GM12878 (cell line): Measurements from ENCODE around the gene CCDC91. TPM values are rescaled to one million over a fixed set of nuclear protein-coding genes. Genes with fewer than 3 reads are reported as not detected.

Source experiments
- ATAC-seq: fragments of 200-7000 bp; cut with Tn5 transposase; 3 replicates; pipeline ENCODE4 v1.9.1; 2020; ENCODE audit warnings: mild to moderate bottlenecking, moderate library complexity
- BruUV-seq: library from RNA; stranded (reverse); fragments of 400-500 nt; replicated peaks from 2 replicates; lab custom pipeline; 2021; lab: Mats Ljungman, UMichigan
- CTCF ChIA-PET: fragments of 300-600 bp; sonication (Branson Sonifier 250); formaldehyde crosslinking; extraction: SDS; loops from one replicate; lab custom pipeline; 2021; ENCODE audit warnings: inconsistent platforms; lab: Yijun Ruan, JAX
- POLR2A ChIA-PET: fragments of 350-600 bp; formaldehyde crosslinking; extraction: SDS; loops from one replicate; lab custom pipeline; 2021; ENCODE audit warnings: inconsistent platforms; lab: Charles Lee
- RAD21 ChIA-PET: fragments of 300-600 bp; sonication (Branson Sonifier 250); formaldehyde crosslinking; loops from one replicate; lab custom pipeline; 2023; ENCODE audit warnings: antibody characterized with exemption; ENCODE audit not compliant: unreplicated experiment; lab: Charles Lee
- SMC1A ChIA-PET: fragments of 300-600 bp; sonication (Branson Sonifier 250); formaldehyde crosslinking; loops from one replicate; lab custom pipeline; 2023; ENCODE audit not compliant: unreplicated experiment, uncharacterized antibody; lab: Charles Lee
- DNase-seq: peaks from one replicate; pipeline ENCODE4 v3.0.0-alpha.2; 2011; ENCODE audit warnings: low read depth, low spot score
- FAIRE-seq: peaks from 3 replicates; lab custom pipeline; 2011; peaks lifted over from hg19 to GRCh38; lab: Jason Lieb, UNC
- H2AFZ ChIP-seq: 2 replicates; pipeline ENCODE4 v1.6.0; 2011; ENCODE audit warnings: low read depth, low read length, control low read depth; ENCODE audit not compliant: control insufficient read depth
- H3K27ac ChIP-seq: 2 replicates; pipeline ENCODE4 v1.5.1; 2011; ENCODE audit warnings: control low read depth; ENCODE audit not compliant: control insufficient read depth, insufficient read depth
- H3K27me3 ChIP-seq, 2 experiments: replicated peaks in 1 of 2; 2 replicates each; pipeline versions ENCODE4 v1.6.0 to v1.6.1; 2011; ENCODE audit warnings: low read length in 1 of 2; ENCODE audit not compliant: control insufficient read depth in 2 of 2, insufficient read depth in 2 of 2
- H3K36me3 ChIP-seq, 2 experiments: 2 replicates each; pipeline ENCODE4 v1.5.1; 2011; ENCODE audit warnings: low read length in 1 of 2; ENCODE audit not compliant: control insufficient read depth in 2 of 2, insufficient read depth in 2 of 2
- H3K4me1 ChIP-seq: 2 replicates; pipeline ENCODE4 v1.6.1; 2011; ENCODE audit warnings: mild to moderate bottlenecking, low read length, moderate library complexity, mixed read lengths; ENCODE audit not compliant: control insufficient read depth, insufficient read depth
- H3K4me2 ChIP-seq: 2 replicates; pipeline ENCODE4 v1.6.0; 2011; ENCODE audit warnings: control low read depth; ENCODE audit not compliant: control insufficient read depth, insufficient read depth
- H3K4me3 ChIP-seq: fragments of 200-600 bp; sonication (generic); 2 replicates; pipeline ENCODE4 v1.5.1; 2016
- H3K79me2 ChIP-seq: 2 replicates; pipeline ENCODE4 v1.6.0; 2011; ENCODE audit warnings: low read length; ENCODE audit not compliant: control insufficient read depth, insufficient read depth
- H3K9ac ChIP-seq: 2 replicates; pipeline ENCODE4 v1.8.0; 2011; ENCODE audit warnings: low read length, control low read depth, mixed read lengths; ENCODE audit not compliant: control insufficient read depth, insufficient read depth
- H3K9me3 ChIP-seq: replicated peaks from 3 replicates; pipeline ENCODE4 v1.5.1; 2011; ENCODE audit warnings: mild to moderate bottlenecking, low read length; ENCODE audit not compliant: control insufficient read depth, insufficient read depth
- H4K20me1 ChIP-seq: 2 replicates; pipeline ENCODE4 v1.6.0; 2011; ENCODE audit not compliant: control insufficient read depth, insufficient read depth
- ATF3 ChIP-seq: IDR thresholded peaks from 2 replicates; pipeline ENCODE4 v1.6.1; 2011; ENCODE audit warnings: low read depth, mild to moderate bottlenecking, low read length, moderate library complexity, borderline replicate concordance; ENCODE audit errors: extremely low read depth
- BHLHE40 ChIP-seq, 2 experiments: fragments of 450-650 bp in 1 of 2; IDR thresholded peaks; 2 replicates each; pipeline ENCODE4 v1.6.1; 2011 to 2017; ENCODE audit warnings: low read depth in 2 of 2, borderline replicate concordance in 1 of 2, improper control_type of control experiment in 1 of 2, low read length in 1 of 2, mild to moderate bottlenecking in 1 of 2
- DPF2 ChIP-seq: fragments of 450-650 bp; IDR thresholded peaks from 2 replicates; pipeline ENCODE4 v1.6.1; 2017; ENCODE audit warnings: mild to moderate bottlenecking
- EED ChIP-seq: sonication (generic); IDR thresholded peaks from 2 replicates; pipeline ENCODE4 v1.6.1; 2016; ENCODE audit warnings: antibody characterized with exemption, low read depth
- FOS ChIP-seq: IDR thresholded peaks from 3 replicates; pipeline ENCODE4 v1.6.1; 2011; ENCODE audit warnings: borderline replicate concordance; ENCODE audit not compliant: insufficient read length; ENCODE audit errors: extremely low read depth
- IKZF1 ChIP-seq: fragments of 450-650 bp; conservative IDR thresholded peaks from 2 replicates; pipeline ENCODE4 v1.6.1; 2017; ENCODE audit warnings: antibody characterized with exemption, mild to moderate bottlenecking
- JUNB ChIP-seq: IDR thresholded peaks from 2 replicates; pipeline ENCODE4 v1.6.1; 2016; ENCODE audit warnings: antibody characterized with exemption, mild to moderate bottlenecking
- KAT2A ChIP-seq: conservative IDR thresholded peaks from 2 replicates; pipeline ENCODE4 v1.6.1; 2011; ENCODE audit warnings: low read depth, low read length; ENCODE audit not compliant: control insufficient read depth
- MYC ChIP-seq: IDR thresholded peaks from 2 replicates; pipeline ENCODE4 v1.6.1; 2011; ENCODE audit warnings: mild to moderate bottlenecking, low read length, moderate library complexity, inconsistent platforms; ENCODE audit not compliant: insufficient read depth, insufficient replicate concordance, insufficient read length, severe bottlenecking
- NBN ChIP-seq: fragments of 450-650 bp; IDR thresholded peaks from 2 replicates; pipeline ENCODE4 v1.6.1; 2016
- PAX8 ChIP-seq: fragments of 450-650 bp; IDR thresholded peaks from 2 replicates; pipeline ENCODE4 v1.6.1; 2017; ENCODE audit warnings: mild to moderate bottlenecking, moderate library complexity
- PKNOX1 ChIP-seq: fragments of 450-650 bp; IDR thresholded peaks from 2 replicates; pipeline ENCODE4 v1.6.1; 2016; ENCODE audit warnings: mild to moderate bottlenecking
- RFX5 ChIP-seq: IDR thresholded peaks from 2 replicates; pipeline ENCODE4 v1.6.1; 2011; ENCODE audit warnings: low read depth, low read length, improper control_type of control experiment
- SIN3A ChIP-seq: IDR thresholded peaks from 2 replicates; pipeline ENCODE4 v1.6.1; 2012; ENCODE audit warnings: low read depth, low read length, improper control_type of control experiment
- TARDBP ChIP-seq: IDR thresholded peaks from 2 replicates; pipeline ENCODE4 v1.6.1; 2016; ENCODE audit warnings: borderline replicate concordance
- USF1 ChIP-seq: IDR thresholded peaks from 2 replicates; pipeline ENCODE4 v1.6.1; 2011; ENCODE audit warnings: borderline replicate concordance, low read depth, mild to moderate bottlenecking, moderate library complexity, mixed read lengths, low read length; ENCODE audit not compliant: insufficient read depth; ENCODE audit errors: extremely low read length
- WRNIP1 ChIP-seq: IDR thresholded peaks from 2 replicates; pipeline ENCODE4 v1.6.1; 2011; ENCODE audit warnings: low read depth, low read length, improper control_type of control experiment, borderline replicate concordance
- ZBED1 ChIP-seq: IDR thresholded peaks from 2 replicates; pipeline ENCODE4 v1.6.1; 2016; ENCODE audit warnings: borderline replicate concordance
- ZBTB40 ChIP-seq: fragments of 450-650 bp; IDR thresholded peaks from 2 replicates; pipeline ENCODE4 v1.6.1; 2016; ENCODE audit warnings: mild to moderate bottlenecking, moderate library complexity, borderline replicate concordance
- ZZZ3 ChIP-seq: IDR thresholded peaks from 2 replicates; pipeline ENCODE4 v1.6.1; 2011; ENCODE audit warnings: low read depth; ENCODE audit not compliant: control insufficient read depth, insufficient read length
- WGBS: methylation state at CpG from one replicate; pipeline ENCODE4 v1.1.6; 2016; ENCODE audit warnings: low lambda C conversion rate; ENCODE audit not compliant: insufficient replicate concordance, insufficient coverage; ENCODE audit errors: missing lambda C conversion rate; 5-methylcytosine and 5-hydroxymethylcytosine counted together
- in situ Hi-C: fragments of 300-500 bp; cut with MboI; formaldehyde crosslinking; loops from 9 replicates; pipeline ENCODE4 v1.14.3; 2018; ENCODE audit warnings: mixed read lengths
- intact Hi-C: fragments of 100-400 bp; cut with micrococcal nuclease; formaldehyde crosslinking; loops from one replicate; pipeline ENCODE4 v1.14.2; 2022; ENCODE audit not compliant: unreplicated experiment
- polyA plus RNA-seq, 11 experiments: library from polyadenylated mRNA; depleted of rRNA in 4 of 11; unstranded in 6 of 11; stranded (reverse) in 5 of 11; fragments of >200 nt; fragmentation: Nextera tagmentation in 4 of 11; fragmentation: Illumina TruSeq in 1 of 11; extraction: Ambion mirVana in 4 of 11; extraction: Trizol in 1 of 11; gene quantifications; 1 replicate in 1 of 11; 2 replicates in 10 of 11; pipeline versions ENCODE4 v1.2.1 to v1.2.3, GENCODE V29; 2011 to 2016; ENCODE audit warnings: inconsistent platforms in 2 of 11, missing spikeins in 2 of 11, low read depth in 1 of 11
- total RNA-seq, 4 experiments: library from RNA; depleted of rRNA in 3 of 4; stranded (reverse); fragments of >200 nt in 3 of 4; fragmentation: Illumina TruSeq in 1 of 4; extraction: Trizol in 1 of 4; gene quantifications; 2 replicates each; pipeline versions ENCODE4 v1.2.1 to v1.2.3, GENCODE V29; 2013 to 2021

Gene CCDC91
- total and polyA plus RNA-seq, 10 of the 15 experiments (the other 5 are each of a cell fraction or from before 2014, with no cell fraction given) = 6.1 to 24.9 (median 16.5) TPM

- in situ Hi-C loops (no loop called here), intact Hi-C loops (no loop called here)
- POLR2A ChIA-PET = no interaction called here
- CTCF ChIA-PET = no interaction called here
- WGBS = 98% methylated on average over 2 of the region's 2 CpGs
- H3K27ac ChIP-seq = no peak overlapping the region
- no peaks in the 10 kb centered on the region for H3K79me2 ChIP-seq
- H3K27me3 ChIP-seq = no peaks in the 10 kb centered on the region
- H3K4me2 ChIP-seq = no peak overlapping the region
- DNase-seq (no peak), FAIRE-seq (no peak), ATAC-seq (no peak)
- H3K4me1 ChIP-seq = no peaks in the 10 kb centered on the region
- no peaks in the 10 kb centered on the region for H4K20me1 ChIP-seq
- RAD21 ChIA-PET = no interaction called here
- no peak for TF ChIP-seq ATF3
- TF ChIP-seq FOS = no peak
- no peak for TF ChIP-seq ZBTB40
- TF ChIP-seq BHLHE40 (IDR thresholded peaks at IDR 0.05; ENCODE audit: borderline replicate concordance in 1 of 2, low read depth in 2 of 2, low read length in 1 of 2) = no peak
- no peak for TF ChIP-seq ZZZ3
- TF ChIP-seq USF1 = no peak
- no peak for TF ChIP-seq NBN
- no peak for TF ChIP-seq MYC
- TF ChIP-seq TARDBP = no peak
- no peak for TF ChIP-seq ZBED1
- TF ChIP-seq PAX8 = no peak
- TF ChIP-seq SIN3A = no peak
- TF ChIP-seq DPF2 = no peak
- TF ChIP-seq WRNIP1 = no peak
- TF ChIP-seq JUNB = no peak
- no peak for TF ChIP-seq IKZF1
- TF ChIP-seq PKNOX1 = no peak
- no peak for TF ChIP-seq EED
- TF ChIP-seq RFX5 = no peak
- no peak for TF ChIP-seq KAT2A
- SMC1A ChIA-PET = no interaction called here
- no peak overlapping the region for H3K9ac ChIP-seq
- H3K4me3 ChIP-seq = no peak overlapping the region
- H3K36me3 ChIP-seq = no peaks in the 10 kb centered on the region; a peak in 1 of 4 replicates
- BruUV-seq = no TSS peak
- no peak overlapping the region for H2AFZ ChIP-seq
- no peaks in the 10 kb centered on the region for H3K9me3 ChIP-seq
Observed at GRCh38 chr12:28306535-28306934, 116.3 kb downstream of the CCDC91 start.
